OCI-LY3 (cell line): Measurements from ENCODE around the gene PEX11A.

Experiments used
- H2AFZ ChIP-seq: fragments of 200-600, 300-600 bp; shearing (Covaris generic); 2 replicates; pipeline ENCODE4 v1.6.0; 2014; ENCODE audit warnings: antibody characterized with exemption, low read depth, low read length
- H3K27ac ChIP-seq: fragments of 200-600, 300-600 bp; sonication (generic); 2 replicates; pipeline ENCODE4 v1.5.1; 2014; ENCODE audit warnings: mild to moderate bottlenecking, low read length, moderate library complexity, mixed read lengths
- H3K27me3 ChIP-seq: fragments of 200-600, 300-600 bp; sonication (generic); 2 replicates; pipeline ENCODE4 v1.6.1; 2014; ENCODE audit warnings: low read depth, low read length, mixed read lengths
- H3K36me3 ChIP-seq: fragments of 200-600, 300-600 bp; sonication (generic); replicated peaks from 2 replicates; pipeline ENCODE3; 2014; ENCODE audit warnings: low read depth, low read length, mixed read lengths
- H3K4me1 ChIP-seq: fragments of 300-600, 200-600 bp; sonication (generic); 2 replicates; pipeline ENCODE4 v1.6.1; 2014; ENCODE audit warnings: low read length, mixed read lengths
- H3K4me2 ChIP-seq: fragments of 200-600, 300-600 bp; sonication (generic); 2 replicates; pipeline ENCODE4 v1.6.1; 2014; ENCODE audit warnings: low read length, mixed read lengths
- H3K4me3 ChIP-seq: fragments of 300-600, 200-600 bp; sonication (generic); 2 replicates; pipeline ENCODE4 v1.5.1; 2014; ENCODE audit warnings: antibody characterized with exemption, mild to moderate bottlenecking, low read length, moderate library complexity
- H3K79me2 ChIP-seq: fragments of 300-600, 200-600 bp; shearing (Covaris generic); 2 replicates; pipeline ENCODE4 v1.6.1; 2014; ENCODE audit warnings: mild to moderate bottlenecking, low read length, mixed read lengths
- H3K9ac ChIP-seq: fragments of 300-600, 200-600 bp; shearing (Covaris generic); 2 replicates; pipeline ENCODE4 v1.6.0; 2014; ENCODE audit warnings: mild to moderate bottlenecking, low read length, moderate library complexity
- H3K9me3 ChIP-seq: fragments of 200-600, 300-600 bp; shearing (Covaris generic); 2 replicates; pipeline ENCODE4 v1.6.1; 2014; ENCODE audit warnings: low read length, mixed read lengths; ENCODE audit not compliant: insufficient read depth
- H4K20me1 ChIP-seq: fragments of 200-600, 300-600 bp; sonication (generic); 2 replicates; pipeline ENCODE4 v1.6.1; 2016; ENCODE audit warnings: low read length, mixed read lengths; ENCODE audit not compliant: insufficient read depth
- EZH2phosphoT487 ChIP-seq: fragments of 200-600 bp; shearing (Covaris generic); IDR thresholded peaks from 2 replicates; pipeline ENCODE4 v1.6.1; 2018; ENCODE audit warnings: antibody characterized with exemption, mixed run types, low read depth
- TF ChIP-seq, protein P1 (sequence below): fragments of 200-600, 300-600 bp; sonication (generic); IDR thresholded peaks from 2 replicates; pipeline ENCODE4 v1.5.1; 2014; ENCODE audit warnings: antibody characterized with exemption, low read length, low read depth

Gene PEX11A

DNA sequence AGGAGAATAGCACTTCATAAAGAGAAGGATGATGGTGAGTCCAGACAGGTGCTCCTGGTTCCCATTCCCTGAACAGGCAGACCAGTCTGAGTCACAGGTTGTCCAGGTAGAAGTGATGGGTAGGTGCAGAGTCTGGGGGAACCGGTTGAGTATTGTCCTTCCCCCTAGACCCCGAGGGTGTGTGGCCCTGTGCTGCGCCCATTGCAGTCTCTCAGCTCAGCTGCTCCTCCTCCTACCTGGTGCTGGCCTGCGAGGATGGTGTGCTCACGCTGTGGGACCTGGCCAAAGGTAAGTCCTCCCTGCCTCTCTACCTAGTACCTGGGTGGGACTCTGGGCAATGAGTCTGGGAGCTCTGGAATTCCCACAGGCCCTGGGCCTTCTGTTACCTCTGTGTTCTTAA is 40.7 kb upstream of the PEX11A start:
- no peaks in the 10 kb centered on the region for H3K79me2 ChIP-seq
- no peak overlapping the region for H3K4me3 ChIP-seq
- no peak overlapping the region for H2AFZ ChIP-seq
- no peaks in the 10 kb centered on the region for H3K4me1 ChIP-seq
- H3K27ac ChIP-seq: no peak overlapping the region
- H3K9ac ChIP-seq: no peak overlapping the region
- no peaks in the 10 kb centered on the region for H3K36me3 ChIP-seq
- peaks cover 18% of the 10 kb centered on the region; the same call in 1 of the 2 replicates for H3K27me3 ChIP-seq
- no peaks in the 10 kb centered on the region for H3K9me3 ChIP-seq
- TF ChIP-seq, protein P1, sequence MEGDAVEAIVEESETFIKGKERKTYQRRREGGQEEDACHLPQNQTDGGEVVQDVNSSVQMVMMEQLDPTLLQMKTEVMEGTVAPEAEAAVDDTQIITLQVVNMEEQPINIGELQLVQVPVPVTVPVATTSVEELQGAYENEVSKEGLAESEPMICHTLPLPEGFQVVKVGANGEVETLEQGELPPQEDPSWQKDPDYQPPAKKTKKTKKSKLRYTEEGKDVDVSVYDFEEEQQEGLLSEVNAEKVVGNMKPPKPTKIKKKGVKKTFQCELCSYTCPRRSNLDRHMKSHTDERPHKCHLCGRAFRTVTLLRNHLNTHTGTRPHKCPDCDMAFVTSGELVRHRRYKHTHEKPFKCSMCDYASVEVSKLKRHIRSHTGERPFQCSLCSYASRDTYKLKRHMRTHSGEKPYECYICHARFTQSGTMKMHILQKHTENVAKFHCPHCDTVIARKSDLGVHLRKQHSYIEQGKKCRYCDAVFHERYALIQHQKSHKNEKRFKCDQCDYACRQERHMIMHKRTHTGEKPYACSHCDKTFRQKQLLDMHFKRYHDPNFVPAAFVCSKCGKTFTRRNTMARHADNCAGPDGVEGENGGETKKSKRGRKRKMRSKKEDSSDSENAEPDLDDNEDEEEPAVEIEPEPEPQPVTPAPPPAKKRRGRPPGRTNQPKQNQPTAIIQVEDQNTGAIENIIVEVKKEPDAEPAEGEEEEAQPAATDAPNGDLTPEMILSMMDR: no peak
- TF ChIP-seq EZH2phosphoT487: no peak
- no peaks in the 10 kb centered on the region for H4K20me1 ChIP-seq
- H3K4me2 ChIP-seq: no peak overlapping the region

DNA sequence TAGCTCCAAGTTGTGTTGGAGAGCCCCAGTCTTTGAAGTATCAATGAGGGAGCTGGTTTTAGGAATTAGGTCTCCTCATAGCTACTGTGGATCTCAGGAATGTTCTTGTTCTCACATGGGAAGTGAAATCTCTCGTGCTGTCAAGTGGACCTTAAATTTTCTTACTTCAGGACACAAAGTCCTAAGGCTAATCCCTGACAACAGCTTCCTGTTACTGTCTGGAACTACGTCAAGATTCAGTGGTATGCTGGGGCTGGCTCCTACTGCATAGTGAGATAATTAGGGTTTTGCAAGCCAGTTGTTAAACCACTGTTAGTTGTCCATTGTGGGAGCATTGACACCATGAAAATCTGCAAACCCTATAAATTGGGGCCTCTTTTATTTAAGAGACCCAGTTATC is 37.7 kb upstream of the PEX11A start:
- Histone ChIP-seq H3K4me3 (no peak overlapping the region), H3K79me2 (no peaks in the 10 kb centered on the region)

DNA sequence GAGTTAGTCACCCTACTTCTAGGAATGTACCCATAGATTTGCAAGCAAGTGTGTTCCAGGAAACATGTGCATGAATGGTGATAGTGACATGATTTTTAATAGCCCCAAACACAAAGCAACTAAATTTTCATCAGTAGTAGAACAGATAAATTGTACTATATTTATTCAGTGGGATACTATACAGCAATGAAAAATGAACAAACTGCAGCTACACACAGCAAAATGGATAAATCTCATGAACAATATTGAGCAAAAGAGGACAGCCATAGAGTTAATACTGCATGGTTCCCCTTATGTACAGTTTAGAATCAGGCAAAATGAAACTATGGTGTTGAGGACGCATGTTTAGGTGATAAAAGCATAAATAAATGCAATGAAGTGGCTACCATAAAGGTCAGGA is 34.5 kb upstream of the PEX11A start:
- Histone ChIP-seq H4K20me1 (no peaks in the 10 kb centered on the region), H3K27ac (no peak overlapping the region), H3K27me3 (peaks cover 16% of the 10 kb centered on the region), H3K4me2 (no peak overlapping the region), H3K4me1 (no peaks in the 10 kb centered on the region), H3K36me3 (no peaks in the 10 kb centered on the region), H3K9ac (no peak overlapping the region), H3K79me2 (no peaks in the 10 kb centered on the region), H2AFZ (no peak overlapping the region), H3K9me3 (peaks cover 8% of the 10 kb centered on the region), H3K4me3 (no peak overlapping the region)
- TF ChIP-seq, protein P1: no peak
- no peak for TF ChIP-seq EZH2phosphoT487

More for the DNA sequence above, 37.7 kb upstream of the PEX11A start:
- no peak overlapping the region for H3K4me2 ChIP-seq
- no peak overlapping the region for H3K27ac ChIP-seq
- H3K9ac ChIP-seq: no peak overlapping the region
- H3K9me3 ChIP-seq: peaks cover 8% of the 10 kb centered on the region; the same call in 1 of the 2 replicates
- H4K20me1 ChIP-seq: no peaks in the 10 kb centered on the region
- H3K27me3 ChIP-seq: peaks cover 8% of the 10 kb centered on the region; the same call in 1 of the 2 replicates
- no peak for TF ChIP-seq EZH2phosphoT487
- TF ChIP-seq, protein P1: no peak
- H3K36me3 ChIP-seq: no peaks in the 10 kb centered on the region
- no peak overlapping the region for H2AFZ ChIP-seq
- no peaks in the 10 kb centered on the region for H3K4me1 ChIP-seq

DNA sequence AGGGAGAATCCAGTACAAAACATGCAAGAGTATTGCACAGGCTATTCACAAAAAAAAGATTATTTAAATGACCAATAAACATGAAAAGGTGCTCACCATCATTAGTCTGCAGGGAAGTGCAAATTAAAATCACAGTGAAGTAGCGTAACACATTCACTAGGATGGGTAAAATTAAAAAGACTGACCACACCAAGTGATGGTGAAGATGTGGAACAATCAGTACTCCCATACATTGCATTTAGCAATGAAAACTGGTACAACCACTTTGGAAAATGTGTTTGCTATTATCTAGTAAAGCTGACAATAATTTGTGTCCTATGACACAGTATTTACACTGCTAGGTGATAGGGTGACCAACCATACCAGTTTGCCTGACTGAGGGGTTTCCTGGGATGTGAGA is 34.1 kb upstream of the PEX11A start:
- TF ChIP-seq EZH2phosphoT487: no peak
- TF ChIP-seq, protein P1: no peak
- H3K27me3 ChIP-seq: peaks cover 16% of the 10 kb centered on the region
- no peak overlapping the region for H2AFZ ChIP-seq
- H3K9me3 ChIP-seq: peaks cover 8% of the 10 kb centered on the region
- H3K4me1 ChIP-seq: no peaks in the 10 kb centered on the region
- no peaks in the 10 kb centered on the region for H3K36me3 ChIP-seq
- H3K79me2 ChIP-seq: no peaks in the 10 kb centered on the region
- no peak overlapping the region for H3K9ac ChIP-seq
- H3K27ac ChIP-seq: no peak overlapping the region
- H3K4me3 ChIP-seq: no peak overlapping the region
- H4K20me1 ChIP-seq: no peaks in the 10 kb centered on the region
- no peak overlapping the region for H3K4me2 ChIP-seq
